HG02642 (cell line): Measurements from ENCODE around the gene MSRB3.

ENCODE experiments used
- ATAC-seq: cut with Tn5 transposase; IDR thresholded peaks from one replicate; pipeline ENCODE4 v1.9.1; 2021; ENCODE audit warnings: mild to moderate bottlenecking; ENCODE audit not compliant: unreplicated experiment, poor library complexity

MSRB3 gene

GRCh38 chr12:65384240-65384639 is 105.8 kb downstream of the MSRB3 start:
- no peak for ATAC-seq

- ATAC-seq, result no peak
Observed at GRCh38 chr12:65387396-65387795, 108.9 kb downstream of the MSRB3 start.

DNA sequence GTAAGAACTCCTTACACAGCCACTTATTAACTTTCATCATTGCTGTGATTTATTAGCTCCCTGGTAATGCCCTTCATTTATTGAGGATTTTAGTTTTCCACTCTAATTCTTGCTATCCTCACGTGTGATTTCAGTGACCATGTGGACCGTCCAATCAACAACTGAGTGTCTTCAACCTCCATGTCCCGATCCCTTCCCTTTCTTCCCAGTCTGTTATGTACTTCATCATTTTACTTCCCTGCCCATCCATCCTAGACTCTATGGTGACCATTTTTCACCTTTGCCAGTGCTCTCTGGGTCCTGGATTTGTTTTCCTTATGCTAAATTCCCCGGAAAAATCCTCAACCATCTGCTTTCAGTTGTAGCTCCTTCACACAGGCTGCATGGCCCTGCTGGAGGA is 111.0 kb downstream of the MSRB3 start:
- no peak for ATAC-seq

DNA sequence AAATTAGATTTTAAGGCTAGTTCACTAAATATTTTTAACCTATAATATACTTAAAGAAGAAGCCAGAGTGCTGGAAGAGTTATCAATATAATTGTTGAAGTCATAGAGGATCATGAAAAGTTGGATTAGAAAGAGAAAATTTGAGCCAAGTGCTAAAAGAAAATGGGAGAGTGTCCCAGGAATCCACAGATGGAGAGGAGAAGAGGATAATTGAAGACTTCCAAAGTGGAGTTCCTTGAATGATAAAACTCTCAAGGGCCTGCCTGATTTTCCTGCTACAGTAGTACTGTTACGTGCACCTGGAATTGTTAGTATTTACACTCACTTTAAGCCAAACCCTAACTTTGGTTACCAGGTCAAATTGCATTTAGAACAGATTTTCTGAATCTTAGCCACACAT is 113.2 kb downstream of the MSRB3 start:
- no peak for ATAC-seq

DNA sequence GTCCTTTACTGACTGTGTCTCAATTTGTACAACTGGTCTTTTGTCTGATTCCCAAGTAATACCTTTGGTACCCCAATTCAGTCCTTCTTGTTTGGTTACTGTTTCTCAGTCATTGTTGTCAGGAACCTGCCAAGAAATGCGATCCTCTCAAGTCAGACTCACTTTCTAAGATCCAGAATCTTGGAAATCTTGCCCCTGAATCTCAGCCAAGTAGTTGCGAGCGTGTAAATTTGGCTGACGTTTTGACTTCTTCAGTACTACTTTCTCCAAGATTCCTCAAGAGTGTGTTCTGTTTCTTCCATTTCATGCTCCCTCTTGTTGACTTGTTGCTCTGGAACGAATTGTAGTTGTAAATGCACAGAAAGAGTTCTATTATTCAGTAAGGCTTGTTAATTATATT is 114.0 kb downstream of the MSRB3 start:
- no peak for ATAC-seq

GRCh38 chr12:65403188-65403587 is 124.7 kb downstream of the MSRB3 start:
- ATAC-seq, result no peak

DNA sequence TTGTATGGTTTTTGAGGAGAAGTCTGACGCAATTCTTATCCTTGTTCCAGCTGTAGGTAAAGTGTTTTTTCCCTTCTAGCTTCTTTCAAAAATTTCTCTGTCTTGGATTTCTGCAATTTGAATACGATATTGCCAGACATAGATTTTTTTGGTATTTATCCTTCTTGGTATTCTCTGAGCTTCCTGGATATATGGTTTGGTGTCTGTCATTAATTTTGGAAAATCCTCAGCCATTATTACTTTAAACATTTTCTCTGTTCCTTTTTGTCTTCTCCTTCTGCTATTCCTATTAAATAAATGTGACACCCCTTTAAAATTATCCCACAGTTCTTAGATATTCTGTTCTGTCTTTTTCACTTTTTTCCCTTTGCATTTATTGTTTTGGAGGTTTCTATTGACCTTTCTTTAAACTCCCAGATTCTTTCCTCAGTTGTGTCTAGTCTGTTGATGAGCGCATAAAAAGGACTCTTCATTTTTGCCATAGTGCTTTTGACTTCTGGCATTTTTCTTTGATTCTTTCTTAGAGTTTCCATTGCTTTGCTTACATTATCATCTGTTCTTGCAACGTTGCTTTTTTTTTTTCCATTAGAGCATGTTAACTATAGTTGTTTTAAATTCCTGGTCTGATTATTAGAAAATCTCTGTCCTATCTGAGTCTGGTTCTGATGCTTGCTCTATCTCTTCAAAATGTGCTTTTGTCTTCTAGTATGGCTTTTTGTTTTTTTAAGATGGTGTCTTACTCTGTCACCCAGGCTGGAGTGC is 129.1 kb downstream of the MSRB3 start:
- no peak for ATAC-seq

GRCh38 chr12:65408441-65408840 is 130.0 kb downstream of the MSRB3 start:
- no peak for ATAC-seq

DNA sequence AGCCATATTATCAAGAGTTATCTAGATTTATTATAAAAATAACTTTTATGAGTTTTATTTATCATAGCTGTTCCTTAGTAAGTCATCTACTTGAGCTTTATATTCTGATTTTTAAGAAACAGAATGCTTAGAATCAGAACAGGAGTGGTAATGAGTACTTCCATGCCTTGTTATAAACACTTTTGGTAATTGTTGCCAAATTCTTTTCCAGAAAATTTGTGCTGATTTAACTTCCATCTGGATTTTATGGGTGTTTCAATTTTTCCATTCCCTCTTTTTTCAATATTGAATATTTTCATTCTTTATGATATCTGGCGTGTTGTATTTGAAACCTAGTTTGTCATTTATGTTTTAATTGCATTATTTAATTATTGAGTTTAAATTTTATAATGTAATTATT is 131.2 kb downstream of the MSRB3 start:
- ATAC-seq, result no peak

GRCh38 chr12:65411171-65411570 is 132.7 kb downstream of the MSRB3 start:
- ATAC-seq, result no peak

DNA sequence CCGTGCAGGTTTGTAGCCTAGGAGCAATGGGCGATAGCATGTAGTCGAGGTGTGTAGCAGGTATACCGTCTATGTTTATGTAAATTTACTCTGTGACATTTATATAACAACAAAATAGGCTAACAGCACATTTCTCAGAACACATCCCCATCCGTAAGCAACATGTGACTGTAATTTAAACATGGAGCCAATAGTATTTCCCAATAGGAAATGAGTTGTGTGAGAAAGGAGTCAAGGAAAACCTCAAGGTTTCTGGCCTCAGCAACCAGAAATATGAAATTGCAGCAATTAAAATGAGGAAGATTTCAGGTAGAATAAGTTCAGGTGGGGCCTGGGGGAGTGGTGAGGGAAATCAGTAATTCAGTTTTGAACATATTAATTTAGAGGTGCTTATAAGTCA is 136.0 kb downstream of the MSRB3 start:
- ATAC-seq, result no peak

DNA sequence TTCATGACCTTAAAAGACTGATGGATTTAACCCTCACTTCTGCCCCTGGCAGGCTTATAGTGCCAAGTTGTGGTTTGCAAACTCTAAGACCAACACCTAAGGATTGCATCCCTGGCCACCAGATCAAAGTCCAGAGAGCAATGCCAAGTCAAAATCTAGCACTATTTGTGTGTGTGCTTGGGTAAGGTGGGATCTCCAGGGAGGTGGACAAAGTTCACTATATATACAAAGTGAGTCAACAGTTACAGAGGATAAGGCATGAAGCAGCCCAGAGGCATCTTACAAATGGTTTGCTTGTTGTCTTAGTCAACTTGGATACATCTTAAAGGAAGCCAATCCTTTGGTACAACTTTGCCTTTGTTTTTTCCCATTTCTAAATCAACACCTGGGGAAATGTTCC is 137.3 kb downstream of the MSRB3 start:
- no peak for ATAC-seq

DNA sequence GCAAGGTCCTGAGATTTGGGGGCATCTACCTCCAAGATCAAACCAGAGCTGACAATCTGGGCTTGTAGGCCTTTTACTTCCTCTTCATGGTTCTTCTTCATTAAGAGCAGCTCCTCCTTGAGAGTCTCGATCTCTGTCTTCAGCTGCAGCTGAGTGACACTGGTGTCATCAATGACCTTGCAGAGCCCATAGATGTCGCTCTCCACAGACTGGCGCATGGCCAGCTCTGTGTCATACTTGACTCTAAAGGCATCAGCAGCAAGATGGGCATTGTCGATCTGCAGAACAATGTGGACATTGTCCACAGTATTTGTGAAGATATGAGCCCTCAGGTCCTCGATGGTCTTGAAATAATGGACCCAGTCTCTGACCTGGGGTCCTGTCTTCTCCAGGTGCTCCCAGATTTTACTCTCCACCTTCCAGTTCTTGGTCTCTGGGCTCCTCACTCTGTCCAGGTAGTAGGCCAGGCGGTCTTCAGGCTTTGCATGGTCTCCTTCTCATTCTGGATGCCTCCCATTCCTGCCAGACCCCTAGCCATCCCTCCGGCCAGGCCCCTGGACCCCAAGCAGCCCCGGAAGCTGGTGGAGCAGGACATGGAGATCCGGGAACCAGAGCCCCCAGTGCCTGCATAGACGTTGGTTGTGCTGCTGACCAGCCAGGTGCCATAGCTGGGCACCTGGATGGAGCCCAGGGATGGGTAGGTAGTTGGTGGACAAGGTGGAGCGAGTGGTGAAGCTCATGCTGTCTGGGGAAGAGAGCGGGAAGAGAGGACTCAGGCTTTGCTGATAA is 141.0 kb downstream of the MSRB3 start:
- ATAC-seq, result no peak

GRCh38 chr12:65420941-65421340 is 142.5 kb downstream of the MSRB3 start:
- no peak for ATAC-seq

GRCh38 chr12:65427646-65428045 is 149.2 kb downstream of the MSRB3 start:
- ATAC-seq, result no peak

GRCh38 chr12:65430006-65430405 is 151.5 kb downstream of the MSRB3 start:
- ATAC-seq, result no peak

DNA sequence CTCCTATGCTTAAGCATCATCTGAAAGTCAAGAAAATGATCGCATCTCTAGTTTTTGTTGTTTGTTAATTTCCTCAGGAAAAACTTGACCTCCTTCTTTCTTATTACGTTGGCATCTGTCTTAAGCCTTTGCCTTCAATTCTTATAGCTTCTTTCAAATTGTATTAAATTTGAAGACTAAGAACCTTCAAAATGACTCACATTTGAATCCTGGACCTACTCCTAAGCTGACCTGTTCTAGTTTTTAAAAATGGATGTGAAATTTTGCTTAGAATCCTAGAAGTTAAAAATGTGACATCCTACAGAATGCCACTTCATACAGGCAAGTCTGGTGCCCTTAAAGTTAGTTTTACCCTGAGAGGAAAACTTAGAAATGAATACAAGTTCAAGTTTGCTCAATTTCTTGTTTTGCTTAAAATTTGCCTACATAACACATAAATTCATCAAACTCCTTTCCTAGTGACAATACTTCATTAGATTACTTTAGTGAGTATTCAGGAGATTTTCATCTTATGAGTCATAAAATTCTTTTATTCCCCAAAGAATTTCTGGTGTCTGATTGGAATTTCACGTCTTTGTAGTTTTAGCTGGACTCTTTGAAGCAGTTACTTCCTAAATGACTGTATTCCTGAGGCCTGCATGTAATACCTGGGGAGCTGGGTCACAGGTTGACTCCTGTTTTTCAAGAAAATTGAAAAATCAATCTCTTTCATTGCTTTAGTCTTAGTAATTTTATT is 152.3 kb downstream of the MSRB3 start:
- no peak for ATAC-seq

DNA sequence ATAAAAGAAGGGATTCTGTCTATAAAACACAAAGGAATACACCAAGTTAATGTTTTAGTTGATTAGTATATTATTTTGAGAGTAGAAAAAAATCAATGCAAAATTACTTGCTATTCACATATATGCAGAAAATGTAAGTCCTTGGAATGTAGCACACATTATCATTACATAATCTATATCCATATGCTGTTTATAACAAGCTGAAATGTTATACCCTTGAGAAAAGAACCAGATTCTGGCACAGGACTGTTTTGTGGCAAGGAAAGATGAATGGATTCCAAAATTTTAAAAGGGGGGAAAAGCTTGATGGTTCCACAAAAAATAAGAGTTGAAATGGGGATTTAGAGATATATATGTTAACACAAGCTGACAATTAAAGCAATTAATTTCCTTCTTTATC is 153.6 kb downstream of the MSRB3 start:
- no peak for ATAC-seq

DNA sequence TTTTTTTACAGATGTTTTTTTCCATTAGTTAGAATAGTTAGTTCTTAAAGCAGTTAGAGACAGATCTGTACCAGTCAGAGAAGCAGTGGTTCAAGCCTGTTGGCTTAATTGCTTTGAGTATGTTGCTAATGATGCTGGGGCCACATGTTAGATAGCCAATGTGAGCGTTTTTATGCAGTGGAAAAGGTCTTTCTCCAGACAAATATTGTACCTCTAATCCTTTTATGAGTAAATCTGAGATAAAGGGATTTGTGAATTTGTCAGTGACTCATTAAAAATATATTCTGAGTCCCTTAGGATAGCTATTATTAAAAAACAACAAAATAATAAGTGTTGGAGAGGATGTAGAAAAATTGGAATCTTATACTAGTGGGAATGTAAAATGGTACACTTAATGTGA is 154.2 kb downstream of the MSRB3 start:
- ATAC-seq, result no peak

DNA sequence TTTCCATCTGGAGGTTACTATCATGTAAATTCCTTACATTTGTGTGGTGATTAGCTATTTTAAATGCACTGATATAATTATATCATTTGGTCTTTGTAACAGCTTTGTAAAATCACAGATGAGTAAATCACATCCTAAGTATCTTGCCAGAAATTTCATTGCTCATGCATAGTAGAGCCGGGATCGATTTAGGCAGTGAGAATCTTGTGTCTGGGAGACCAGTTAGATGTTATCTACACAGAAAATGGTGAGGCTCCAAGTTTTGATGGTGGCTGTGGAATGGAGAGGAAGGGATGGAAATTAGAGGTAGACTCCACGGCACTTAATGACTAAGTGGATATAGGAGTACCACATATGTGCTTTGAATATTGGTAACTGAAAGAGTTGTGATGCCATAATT is 156.3 kb downstream of the MSRB3 start:
- ATAC-seq, result no peak

- ATAC-seq, result no peak
Observed at GRCh38 chr12:65443038-65443437, 164.6 kb downstream of the MSRB3 start.
